Upper lobe of left lung (tissue), 6 donors: ENCODE data around the gene VPS13D. TPM values are rescaled to one million over a fixed set of nuclear protein-coding genes. Genes with fewer than 3 reads are reported as not detected.
A peak's percentile ranks its signal among the peaks of the same experiment; 100 is the strongest.

Experiments used
- ATAC-seq, 2 donors: fragments of 200-7000 bp; cut with Tn5 transposase; one replicate each; pipeline ENCODE4 v1.9.1; 2022; ENCODE audit warnings: mild to moderate bottlenecking in 2 of 2, moderate library complexity in 2 of 2; ENCODE audit not compliant: low FRiP score in 2 of 2
- DNase-seq, 2 donors: peaks; one replicate each; pipeline ENCODE4 v3.0.0-alpha.2; 2019 to 2020
- H3K27ac ChIP-seq, 4 donors: fragments of 200-600 bp; sonication (generic); one replicate each; pipeline ENCODE4 v1.5.1; 2016 to 2019
- H3K27me3 ChIP-seq, 4 donors: fragments of 200-600 bp; sonication (generic); one replicate each; pipeline ENCODE4 v1.5.1; 2017 to 2019
- H3K36me3 ChIP-seq, 4 donors: fragments of 200-600 bp; sonication (generic); one replicate each; pipeline ENCODE4 v1.5.1; 2016 to 2019
- H3K4me1 ChIP-seq, 4 donors: fragments of 200-600 bp; sonication (generic); one replicate each; pipeline ENCODE4 v1.5.1; 2018 to 2019
- H3K4me3 ChIP-seq, 4 donors: fragments of 200-600 bp; sonication (generic); one replicate each; pipeline ENCODE4 v1.5.1; 2017 to 2019; ENCODE audit warnings: mild to moderate bottlenecking in 2 of 4, moderate library complexity in 1 of 4
- H3K9me3 ChIP-seq, 4 donors: fragments of 200-600 bp; sonication (generic); one replicate each; pipeline ENCODE4 v1.5.1; 2018 to 2019
- EP300 ChIP-seq, 4 donors: sonication (generic); formaldehyde crosslinking; IDR thresholded peaks; one replicate each; pipeline ENCODE4 v1.5.1; 2017; ENCODE audit warnings: antibody characterized with exemption in 4 of 4, control low read depth in 2 of 4
- POLR2A ChIP-seq, 4 donors: fragments of 450-650 bp; IDR thresholded peaks; one replicate each; pipeline ENCODE4 v1.5.1; 2016 to 2017; ENCODE audit warnings: antibody characterized with exemption in 4 of 4, mild to moderate bottlenecking in 2 of 4
- POLR2AphosphoS5 ChIP-seq, 2 donors: sonication (generic); formaldehyde crosslinking; IDR thresholded peaks; one replicate each; pipeline ENCODE4 v1.5.1; 2017; ENCODE audit warnings: antibody characterized with exemption in 2 of 2
- WGBS, 2 donors: methylation state at CpG; one replicate each; pipeline ENCODE4 v1.1.5; 2017 to 2018; 5-methylcytosine and 5-hydroxymethylcytosine counted together
- total RNA-seq, 6 donors: library from RNA; depleted of rRNA in 4 of 6; stranded (reverse); fragments of >200 nt in 4 of 6; gene quantifications; one replicate each; pipeline versions ENCODE4 v1.1.0 to v1.2.1, GENCODE V29; 2016 to 2021
- TF ChIP-seq, protein P1 (sequence below), 6 experiments: fragments of 450-650 bp in 4 of 6; fragments of 200-600 bp in 2 of 6; sonication (generic) in 2 of 6; IDR thresholded peaks; one replicate each; pipeline ENCODE4 v1.5.1; 2016 to 2019; ENCODE audit warnings: antibody characterized with exemption in 6 of 6
- donor health status: DM: no; HTN: no; CAD: no; lungs with moderate emphysema.
- donor health status: DM: no; HTN: yes; CAD: no; lungs with severe emphysema.

VPS13D gene
- total RNA-seq, 6 donors from 2014 or later, result 54.9 to 181 (median 87.9) TPM

DNA sequence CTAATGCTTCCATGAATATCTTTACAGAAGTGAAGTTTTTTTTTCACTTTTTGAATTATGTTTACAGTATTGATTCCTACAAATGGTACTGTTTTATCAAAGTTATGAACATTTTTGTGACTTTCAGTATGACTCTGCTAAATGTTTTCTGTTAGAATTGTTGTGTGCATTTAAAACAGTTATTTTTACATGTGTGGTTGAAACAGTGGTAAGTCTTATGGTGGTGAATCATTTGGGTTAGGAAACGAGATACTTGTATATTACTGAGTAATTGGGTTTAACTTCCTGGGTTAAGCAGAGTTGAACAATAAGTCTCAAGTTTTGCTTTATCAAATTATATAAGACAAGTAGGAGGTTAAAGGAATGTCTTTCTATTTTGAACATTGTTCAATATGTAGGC is 66.8 kb downstream of the VPS13D start:
- 56 to 75% methylated on average over 1 of the region's 1 CpG for WGBS, 2 donors
- Histone ChIP-seq H3K4me3 (no peak overlapping the region), H3K4me1 (peaks cover 0 to 7% (median 6%) of the 10 kb centered on the region in 4 donors), H3K27me3 (no peaks in the 10 kb centered on the region), H3K36me3 (peaks cover 9 to 89% (median 31%) of the 10 kb centered on the region in 4 donors), H3K9me3 (no peaks in the 10 kb centered on the region), H3K27ac (no peak overlapping the region)
- ATAC-seq (no peak), DNase-seq (no peak)
- no peak for TF ChIP-seq POLR2A (IDR thresholded peaks at IDR 0.05)
- TF ChIP-seq POLR2AphosphoS5 (IDR thresholded peaks at IDR 0.05), result no peak
- TF ChIP-seq EP300 (IDR thresholded peaks at IDR 0.05), result no peak
- TF ChIP-seq, protein P1, sequence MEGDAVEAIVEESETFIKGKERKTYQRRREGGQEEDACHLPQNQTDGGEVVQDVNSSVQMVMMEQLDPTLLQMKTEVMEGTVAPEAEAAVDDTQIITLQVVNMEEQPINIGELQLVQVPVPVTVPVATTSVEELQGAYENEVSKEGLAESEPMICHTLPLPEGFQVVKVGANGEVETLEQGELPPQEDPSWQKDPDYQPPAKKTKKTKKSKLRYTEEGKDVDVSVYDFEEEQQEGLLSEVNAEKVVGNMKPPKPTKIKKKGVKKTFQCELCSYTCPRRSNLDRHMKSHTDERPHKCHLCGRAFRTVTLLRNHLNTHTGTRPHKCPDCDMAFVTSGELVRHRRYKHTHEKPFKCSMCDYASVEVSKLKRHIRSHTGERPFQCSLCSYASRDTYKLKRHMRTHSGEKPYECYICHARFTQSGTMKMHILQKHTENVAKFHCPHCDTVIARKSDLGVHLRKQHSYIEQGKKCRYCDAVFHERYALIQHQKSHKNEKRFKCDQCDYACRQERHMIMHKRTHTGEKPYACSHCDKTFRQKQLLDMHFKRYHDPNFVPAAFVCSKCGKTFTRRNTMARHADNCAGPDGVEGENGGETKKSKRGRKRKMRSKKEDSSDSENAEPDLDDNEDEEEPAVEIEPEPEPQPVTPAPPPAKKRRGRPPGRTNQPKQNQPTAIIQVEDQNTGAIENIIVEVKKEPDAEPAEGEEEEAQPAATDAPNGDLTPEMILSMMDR (IDR thresholded peaks at IDR 0.05), result no peak

- peaks cover 0 to 10% (median 7%) of the 10 kb centered on the region in 4 donors for H3K4me1 ChIP-seq
- H3K27ac ChIP-seq, result peak overlapping the region in 1 of 4 donors; percentile 31
- H3K4me3 ChIP-seq, result no peak overlapping the region
- 67 to 69% methylated on average over 4 of the region's 4 CpGs for WGBS, 2 donors
- DNase-seq, result no peak
- no peaks in the 10 kb centered on the region for H3K27me3 ChIP-seq
- no peaks in the 10 kb centered on the region for H3K9me3 ChIP-seq
- ATAC-seq, result no peak
- peaks cover 4 to 85% (median 22%) of the 10 kb centered on the region in 4 donors for H3K36me3 ChIP-seq
- TF ChIP-seq, protein P1 (IDR thresholded peaks at IDR 0.05), result no peak
- TF ChIP-seq POLR2A (IDR thresholded peaks at IDR 0.05) (no peak), POLR2AphosphoS5 (IDR thresholded peaks at IDR 0.05) (no peak), EP300 (IDR thresholded peaks at IDR 0.05) (no peak)
Observed at GRCh38 chr1:12300706-12301105, 70.9 kb downstream of the VPS13D start.

- DNase-seq (no peak), ATAC-seq (peak in 1 of 2 donors; percentile 37)
- TF ChIP-seq POLR2A (IDR thresholded peaks at IDR 0.05) (no peak), POLR2AphosphoS5 (IDR thresholded peaks at IDR 0.05) (no peak), EP300 (IDR thresholded peaks at IDR 0.05) (no peak)
- TF ChIP-seq, protein P1 (IDR thresholded peaks at IDR 0.05), result no peak
- Histone ChIP-seq H3K27ac (no peak overlapping the region), H3K4me3 (no peak overlapping the region), H3K9me3 (no peaks in the 10 kb centered on the region), H3K27me3 (no peaks in the 10 kb centered on the region), H3K36me3 (peaks cover 5 to 85% (median 28%) of the 10 kb centered on the region in 4 donors), H3K4me1 (peaks cover 0 to 10% (median 7%) of the 10 kb centered on the region in 4 donors)
- 75 to 86% methylated on average over 8 of the region's 8 CpGs for WGBS, 2 donors
Observed at GRCh38 chr1:12301518-12302237, 71.8 kb downstream of the VPS13D start.

DNA sequence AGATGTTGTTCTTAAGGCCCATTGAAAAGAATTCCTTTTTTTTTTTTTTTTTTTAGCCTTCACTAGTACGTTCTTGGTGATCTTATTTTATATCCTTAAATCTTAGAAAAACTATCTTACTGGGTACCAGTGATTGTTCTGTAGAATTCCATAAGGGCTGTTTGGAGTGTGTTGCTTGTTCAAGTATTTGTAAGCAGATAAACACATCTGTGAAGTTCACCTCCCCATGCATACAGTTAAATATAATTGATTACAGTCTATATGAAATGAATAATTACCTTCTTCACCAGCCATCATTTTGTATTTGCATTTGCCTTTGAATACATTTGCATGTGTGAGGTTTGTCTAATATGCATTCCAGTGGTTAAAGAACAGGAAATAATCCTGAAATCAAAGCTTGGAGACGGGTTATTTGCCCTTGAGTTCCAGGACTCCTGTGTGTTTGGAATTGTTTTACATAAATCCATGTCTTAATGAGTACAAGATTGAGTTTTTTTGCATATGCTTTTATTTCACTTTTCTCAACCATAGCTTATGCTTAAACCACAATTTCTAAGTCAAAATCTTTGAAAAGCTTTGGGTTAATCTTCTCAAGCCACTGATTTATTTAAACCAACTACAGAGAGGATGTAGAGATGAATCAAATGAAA is 73.1 kb downstream of the VPS13D start:
- Histone ChIP-seq H3K9me3 (no peaks in the 10 kb centered on the region), H3K4me1 (peaks cover 0 to 10% (median 7%) of the 10 kb centered on the region in 4 donors), H3K27me3 (no peaks in the 10 kb centered on the region), H3K4me3 (no peak overlapping the region), H3K36me3 (peaks cover 7 to 88% (median 38%) of the 10 kb centered on the region in 4 donors), H3K27ac (no peak overlapping the region)
- ATAC-seq (no peak), DNase-seq (no peak)
- 69 to 73% methylated on average over 2 of the region's 2 CpGs for WGBS, 2 donors
- TF ChIP-seq, protein P1 (IDR thresholded peaks at IDR 0.05), result no peak
- TF ChIP-seq POLR2AphosphoS5 (IDR thresholded peaks at IDR 0.05) (no peak), EP300 (IDR thresholded peaks at IDR 0.05) (no peak)
